Hippocampal formation (tissue), 2 donors: ENCODE results near the gene ARF4.
"Not testable (repeated sequence)": the region's sequence is repeated elsewhere in the genome, so short reads cannot be mapped to it uniquely, and the experiment has no call there.

Source experiments
- DNase-seq, 2 donors: peaks; one replicate each; lab custom pipeline; 2025; lab: John Stamatoyannopoulos, UW

ARF4 gene

GRCh38 chr3:57597127-57597923, at the start of gene ARF4:
TSS of gene ARF4 (minus strand) at chr3:57597344. CDS start at chr3:57597140, 204 bp downstream.
- peak; percentile 98 to 99 for DNase-seq

- no peak for DNase-seq
These were observed 49.6 kb upstream of the ARF4 start for GRCh38 chr3:57646723-57647122.

- no peak for DNase-seq
These were observed 47.6 kb upstream of the ARF4 start for GRCh38 chr3:57644740-57645139.

DNA sequence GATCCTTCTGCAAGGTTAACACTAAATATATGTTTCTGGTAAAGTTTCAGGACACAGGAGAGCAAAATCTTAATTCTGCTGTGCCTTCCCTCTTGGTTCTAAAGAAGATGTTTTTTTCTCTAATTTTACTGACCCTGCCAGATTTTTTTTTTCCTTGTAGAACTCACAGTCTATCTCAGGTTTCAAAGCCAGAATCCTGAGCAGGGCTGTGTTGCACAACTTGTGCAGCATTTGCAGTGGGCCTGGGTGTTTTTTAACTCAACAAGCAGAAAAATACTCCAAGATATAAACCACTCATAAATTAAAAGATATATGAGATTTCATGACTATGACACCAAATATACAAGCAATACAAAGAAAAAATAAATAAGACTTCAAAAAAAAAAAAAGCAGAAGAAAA, 40.2 kb upstream of the ARF4 start:
- DNase-seq = no peak

DNA sequence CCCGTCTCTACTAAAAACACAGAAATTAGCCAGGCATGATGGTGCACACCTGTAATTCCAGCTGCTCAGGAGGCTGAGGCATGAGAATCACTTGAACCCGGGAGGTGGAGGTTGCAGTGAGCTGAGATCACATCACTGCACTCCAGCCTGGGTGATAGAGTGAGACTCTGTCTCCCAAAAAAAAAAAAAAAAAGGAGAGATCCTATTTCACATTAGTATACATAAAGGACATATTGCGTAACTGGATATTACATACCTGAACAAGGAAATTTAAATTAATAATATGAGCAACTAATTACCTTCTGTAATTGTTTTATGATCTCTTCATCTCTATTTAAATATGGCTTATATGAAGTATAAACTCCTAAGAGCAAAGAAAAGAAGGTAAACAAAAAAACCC, 37.1 kb upstream of the ARF4 start:
- DNase-seq = not testable (repeated sequence)

- DNase-seq = peak; percentile 16 to 29
These were observed 30.8 kb upstream of the ARF4 start for GRCh38 chr3:57627976-57628375.

- no peak for DNase-seq
These were observed 27.7 kb upstream of the ARF4 start for GRCh38 chr3:57624801-57625200.

- no peak for DNase-seq
These were observed 25.2 kb upstream of the ARF4 start for GRCh38 chr3:57622362-57622761.

GRCh38 chr3:57617739-57618138, 20.6 kb upstream of the ARF4 start:
- no peak for DNase-seq

DNA sequence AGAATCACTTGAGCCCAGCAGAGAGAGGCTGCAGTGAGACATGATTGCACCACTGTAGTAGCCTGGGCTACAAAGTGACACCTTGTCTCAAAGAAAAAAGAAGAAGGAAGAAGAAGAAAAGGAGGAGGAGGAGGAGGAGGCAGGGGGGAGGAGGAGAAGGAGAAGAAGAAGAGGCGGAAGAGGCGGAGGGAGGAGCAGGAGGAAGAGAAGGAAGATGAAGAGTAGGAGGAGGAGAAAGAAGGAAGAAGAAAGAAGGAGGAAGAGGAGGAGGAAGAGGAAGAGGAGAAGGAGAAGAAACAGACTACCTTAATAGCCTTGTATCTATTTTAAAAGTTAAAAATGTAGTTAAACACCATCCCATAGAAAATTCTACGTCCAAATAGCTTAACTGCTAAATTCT, 19.1 kb upstream of the ARF4 start:
- no peak for DNase-seq

- DNase-seq = not testable (repeated sequence)
These were observed 14.7 kb upstream of the ARF4 start for GRCh38 chr3:57611870-57612269.

DNA sequence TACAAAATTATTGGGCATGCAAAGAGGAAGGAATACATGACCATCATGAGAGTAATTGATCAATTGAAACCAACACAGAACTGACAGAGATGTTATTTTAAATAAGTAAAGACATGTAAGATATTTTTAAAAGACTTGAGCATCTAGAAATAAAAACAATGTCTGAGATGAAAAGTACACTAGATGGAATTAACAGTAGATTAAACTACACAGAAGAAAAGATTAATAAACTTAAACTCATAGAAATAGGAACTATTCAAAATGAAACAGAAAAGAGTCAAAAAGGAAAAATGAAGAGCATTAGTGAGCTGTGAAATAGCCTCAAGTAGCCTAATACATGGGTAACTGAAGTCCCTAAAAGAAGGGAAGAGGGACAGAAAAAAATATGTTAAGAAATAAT, 8.5 kb upstream of the ARF4 start:
- no peak for DNase-seq

DNA sequence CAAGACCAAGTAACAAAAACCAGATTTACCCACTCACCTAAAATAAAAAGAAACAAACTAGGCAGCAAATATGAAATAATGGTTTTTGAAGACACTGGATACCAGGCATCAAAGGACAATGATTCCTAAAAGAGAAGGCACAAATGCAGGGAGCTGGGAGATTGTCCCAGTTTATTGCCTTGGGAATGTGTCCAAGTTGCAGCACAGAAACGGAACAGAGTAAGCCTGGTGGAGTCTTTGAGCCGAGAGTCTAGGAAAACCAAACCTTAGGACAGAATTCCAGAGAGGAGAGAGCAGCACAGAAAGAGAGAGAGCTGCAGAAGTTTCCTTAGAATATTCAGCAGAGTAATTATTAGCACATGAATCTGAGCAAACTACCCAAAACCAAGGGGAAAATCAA, 7.8 kb upstream of the ARF4 start:
- DNase-seq = no peak

- no peak for DNase-seq
These were observed 3.1 kb upstream of the ARF4 start for GRCh38 chr3:57600195-57600594.

- DNase-seq = no peak
These were observed 1.7 kb upstream of the ARF4 start for GRCh38 chr3:57598765-57599360.

- peak; percentile 33 to 56 for DNase-seq
These were observed 533 bp downstream of the ARF4 start for GRCh38 chr3:57596495-57597126.

GRCh38 chr3:57594576-57594975, 2.6 kb downstream of the ARF4 start:
- DNase-seq = no peak

DNA sequence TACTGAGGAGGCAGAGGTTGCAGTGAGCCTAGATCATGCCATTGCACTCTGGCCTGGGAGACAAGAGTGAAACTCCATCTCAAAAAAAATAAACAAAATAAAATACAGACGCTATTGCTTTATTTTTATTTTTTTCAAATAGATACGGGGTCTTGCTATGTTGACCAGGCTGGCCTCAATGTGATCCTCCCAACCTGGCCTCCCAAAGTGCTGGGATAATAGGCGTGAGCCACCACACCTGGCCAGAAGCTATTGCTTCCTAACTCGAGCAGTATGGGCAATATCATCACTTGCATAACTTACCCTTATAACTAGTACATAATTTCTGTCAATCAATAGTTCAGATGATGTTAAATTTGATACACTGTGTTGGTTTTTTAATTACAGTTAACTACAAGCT, 3.0 kb downstream of the ARF4 start:
- no peak for DNase-seq

DNA sequence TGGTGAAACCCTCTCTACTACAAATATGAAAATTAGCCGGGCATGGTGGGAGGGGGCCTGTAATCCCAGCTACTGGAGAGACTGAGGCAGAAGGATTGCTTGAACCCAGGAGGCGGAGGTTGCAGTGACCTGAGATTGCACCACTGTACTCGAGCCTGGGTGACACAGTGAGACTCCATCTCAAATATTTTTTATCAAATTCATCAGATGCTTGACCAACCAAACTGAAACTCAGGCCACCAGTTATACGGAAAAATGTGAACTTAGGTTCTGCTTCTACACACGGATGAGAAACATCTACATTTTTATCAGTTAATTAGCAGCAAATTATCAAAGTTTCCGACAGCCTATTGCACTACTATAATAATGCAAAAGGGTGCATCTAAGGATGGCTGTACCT, 4.8 kb downstream of the ARF4 start:
- DNase-seq = no peak

- DNase-seq = no peak
These were observed 9.2 kb downstream of the ARF4 start for GRCh38 chr3:57587905-57588304.

DNA sequence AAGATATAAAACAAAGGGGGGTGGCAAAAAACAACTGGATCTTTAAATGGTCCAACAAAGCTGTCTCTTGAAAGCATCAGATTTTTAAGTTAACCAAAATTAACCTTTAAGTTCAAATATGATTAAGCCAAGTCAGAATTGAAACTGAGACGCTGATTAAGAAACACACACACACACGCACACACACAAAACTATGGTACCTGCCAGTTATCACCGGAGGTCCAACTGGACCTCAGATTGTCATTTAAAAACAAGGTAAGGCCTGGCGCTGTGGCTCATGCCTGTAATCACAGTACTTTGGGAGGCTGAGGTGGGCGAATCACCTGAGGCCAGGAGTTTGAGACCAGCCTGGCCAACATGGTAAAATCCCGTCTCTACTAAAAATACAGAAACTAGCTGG, 10.4 kb downstream of the ARF4 start:
- no peak for DNase-seq

- no peak for DNase-seq
These were observed 13.6 kb downstream of the ARF4 start for GRCh38 chr3:57583544-57583943.

- no peak for DNase-seq
These were observed 14.5 kb downstream of the ARF4 start for GRCh38 chr3:57582474-57583168.
